GM19452 (cell line): ENCODE results near the gene CHST11.

ENCODE experiments used
- ATAC-seq: cut with Tn5 transposase; IDR thresholded peaks from one replicate; pipeline ENCODE4 v1.9.1; 2021; ENCODE audit not compliant: unreplicated experiment

CHST11 gene

DNA sequence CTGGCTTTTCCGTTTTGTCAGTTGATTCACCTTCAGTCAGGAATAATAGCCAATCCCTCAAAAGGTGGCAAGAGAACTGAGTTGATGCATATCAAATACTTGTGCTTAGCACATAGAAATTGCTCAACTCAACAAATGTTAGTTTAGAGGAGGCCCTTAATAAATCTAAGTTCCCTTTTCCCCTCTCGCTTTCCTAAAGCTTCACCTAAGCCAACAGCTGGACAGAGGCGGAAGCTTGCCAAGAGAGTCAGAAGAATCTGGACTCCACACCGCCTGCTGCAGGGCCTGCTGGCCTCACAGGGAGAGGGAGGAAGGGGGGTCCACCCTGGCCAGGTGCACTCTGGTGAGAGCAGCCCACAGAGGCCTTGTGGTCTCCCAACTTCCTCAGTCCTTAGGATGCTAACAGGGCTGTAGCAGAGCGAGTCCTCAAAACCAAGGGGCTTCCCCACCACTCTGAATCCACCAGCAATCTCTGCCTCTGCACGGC, 213.1 kb downstream of the CHST11 start:
- peak; percentile 53 for ATAC-seq

GRCh38 chr12:104670439-104671408, 214.0 kb downstream of the CHST11 start:
- ATAC-seq = peak; percentile 6

DNA sequence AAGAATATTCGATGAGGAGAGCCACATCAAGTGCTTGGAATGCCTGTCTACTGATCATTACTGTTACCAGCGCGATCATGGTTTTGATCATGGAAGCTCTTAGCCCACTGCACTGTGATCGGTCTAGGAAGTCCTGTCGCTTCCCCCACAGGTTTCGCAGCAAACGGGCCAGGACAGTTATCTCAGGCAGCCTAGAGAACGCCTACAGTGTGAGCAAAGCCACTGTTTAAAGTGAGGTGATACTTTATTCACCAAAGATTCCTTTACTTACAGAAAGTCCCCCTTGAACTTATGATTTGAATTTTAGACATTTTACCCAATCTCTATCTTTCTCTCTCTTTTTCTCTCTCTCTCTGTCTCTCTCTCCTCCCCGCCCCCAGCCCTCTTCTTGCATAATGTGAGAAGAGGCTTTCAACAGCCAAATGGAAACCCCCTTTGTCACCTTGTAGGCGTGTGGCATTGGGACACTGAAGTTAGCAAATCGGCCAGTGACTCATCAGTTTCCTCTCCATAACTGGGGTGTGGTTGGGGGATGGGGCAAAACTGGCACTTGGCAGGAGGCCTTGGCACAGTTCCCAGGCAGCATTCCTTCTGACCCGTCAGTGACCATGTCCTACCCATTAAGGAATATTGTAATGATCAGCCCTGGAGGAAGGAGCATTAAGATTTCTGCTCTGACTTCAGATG, 214.8 kb downstream of the CHST11 start:
- ATAC-seq = peak; percentile 68

GRCh38 chr12:104672096-104672445, 215.3 kb downstream of the CHST11 start:
- ATAC-seq = no peak

GRCh38 chr12:104672501-104673265, 215.9 kb downstream of the CHST11 start:
- no peak for ATAC-seq

- no peak for ATAC-seq
Measured at GRCh38 chr12:104673294-104673693, 216.5 kb downstream of the CHST11 start.

GRCh38 chr12:104673696-104674482, 217.1 kb downstream of the CHST11 start:
- ATAC-seq = no peak

DNA sequence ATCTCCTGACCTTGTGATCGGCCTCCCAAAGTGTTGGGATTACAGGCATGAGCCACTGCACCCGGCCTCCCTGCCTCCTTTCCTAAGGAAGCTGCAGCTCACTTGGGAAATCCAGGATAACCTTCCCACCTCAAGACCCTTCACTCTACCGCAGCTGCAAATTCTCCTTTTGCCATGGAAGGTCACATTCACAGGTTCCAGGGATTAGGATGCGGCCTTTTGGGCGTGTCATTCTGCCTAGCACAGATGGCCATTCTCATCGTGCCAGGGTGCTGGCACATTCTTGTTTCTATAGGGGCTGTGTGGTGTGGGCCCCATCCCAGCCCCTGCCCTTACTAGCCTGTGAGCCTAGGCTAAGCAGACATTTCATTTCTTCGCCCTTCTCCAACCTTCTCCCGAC, 219.9 kb downstream of the CHST11 start:
- no peak for ATAC-seq

DNA sequence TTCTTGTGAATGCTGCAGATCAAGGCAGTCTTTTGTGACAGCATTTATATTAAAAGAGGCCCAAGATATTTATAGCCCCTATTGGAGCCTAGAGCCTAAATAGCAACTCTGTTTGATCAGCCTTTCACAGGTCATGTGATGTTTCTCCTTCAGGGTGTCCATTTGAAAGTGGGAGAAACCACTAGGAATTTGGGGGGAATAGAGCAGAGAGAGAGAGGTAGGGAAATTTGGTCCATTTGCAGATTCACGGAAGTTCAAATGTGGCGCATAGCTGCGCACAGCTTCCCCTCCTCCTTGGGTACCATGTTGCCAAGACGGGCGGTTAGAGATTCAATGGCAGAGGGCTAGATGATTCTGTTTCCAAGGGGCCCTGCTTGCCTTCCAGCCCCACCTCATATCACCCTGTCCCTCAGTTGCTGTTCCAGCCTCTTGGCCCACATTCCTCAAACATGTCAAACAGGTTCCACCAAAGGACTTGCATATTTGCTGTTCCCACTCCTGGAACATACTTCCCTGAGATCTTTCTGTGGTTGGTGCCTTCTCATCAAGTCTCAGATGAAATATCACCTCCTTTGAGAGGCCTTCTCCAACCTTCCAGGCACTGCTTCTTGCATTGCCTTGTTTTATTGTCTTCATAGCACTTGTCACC, 220.8 kb downstream of the CHST11 start:
- ATAC-seq = no peak

GRCh38 chr12:104680070-104680469, 223.3 kb downstream of the CHST11 start:
- no peak for ATAC-seq

DNA sequence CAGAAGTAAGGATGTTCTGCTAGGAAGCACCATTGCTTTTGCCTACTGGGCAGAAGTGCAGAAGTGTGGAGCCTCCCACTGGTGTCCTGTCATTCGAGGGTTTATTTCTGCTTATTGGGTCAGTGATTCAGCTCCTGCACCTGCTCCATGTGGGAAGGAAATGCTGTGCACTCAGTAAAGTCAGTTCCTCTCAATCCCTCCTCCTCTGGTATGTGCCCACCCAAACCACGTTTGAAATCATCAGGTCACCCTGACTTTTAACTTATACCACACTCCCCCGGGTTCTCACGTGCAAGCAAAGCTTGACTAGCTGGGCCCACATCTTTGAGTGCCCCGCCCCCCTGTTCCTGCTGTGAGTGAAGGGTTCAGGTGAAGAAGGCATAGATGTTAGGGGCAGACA, 223.7 kb downstream of the CHST11 start:
- ATAC-seq = no peak

DNA sequence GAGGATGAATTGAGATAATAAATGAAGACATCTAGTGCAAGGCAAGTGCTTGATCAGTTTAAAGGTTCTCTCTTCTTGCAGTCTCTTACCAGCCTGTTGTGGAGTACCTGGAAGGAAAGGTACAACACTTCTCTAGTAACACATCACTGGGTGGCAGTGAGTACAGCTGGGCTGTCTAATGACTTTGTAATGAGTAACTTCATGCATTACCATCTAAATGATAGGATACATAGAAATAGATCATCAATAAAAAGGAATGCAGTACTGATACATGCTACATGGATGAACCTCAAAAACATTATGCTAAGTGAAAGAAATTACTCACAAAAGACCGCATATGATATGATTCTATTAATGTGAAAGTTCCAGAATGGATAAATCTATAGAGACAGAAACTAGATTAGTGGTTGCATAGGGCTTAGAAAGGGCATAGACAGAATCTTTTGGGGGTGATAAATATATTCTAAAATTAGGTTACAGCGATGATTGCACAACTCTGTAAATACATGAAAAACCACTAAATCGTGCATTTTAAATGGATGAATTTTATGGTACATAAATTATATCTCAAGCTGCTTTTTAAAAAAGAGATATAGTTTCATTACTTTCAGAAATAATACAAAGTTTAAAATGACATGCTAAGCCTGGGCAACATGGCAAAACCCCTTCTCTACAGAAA, 224.4 kb downstream of the CHST11 start:
- no peak for ATAC-seq

DNA sequence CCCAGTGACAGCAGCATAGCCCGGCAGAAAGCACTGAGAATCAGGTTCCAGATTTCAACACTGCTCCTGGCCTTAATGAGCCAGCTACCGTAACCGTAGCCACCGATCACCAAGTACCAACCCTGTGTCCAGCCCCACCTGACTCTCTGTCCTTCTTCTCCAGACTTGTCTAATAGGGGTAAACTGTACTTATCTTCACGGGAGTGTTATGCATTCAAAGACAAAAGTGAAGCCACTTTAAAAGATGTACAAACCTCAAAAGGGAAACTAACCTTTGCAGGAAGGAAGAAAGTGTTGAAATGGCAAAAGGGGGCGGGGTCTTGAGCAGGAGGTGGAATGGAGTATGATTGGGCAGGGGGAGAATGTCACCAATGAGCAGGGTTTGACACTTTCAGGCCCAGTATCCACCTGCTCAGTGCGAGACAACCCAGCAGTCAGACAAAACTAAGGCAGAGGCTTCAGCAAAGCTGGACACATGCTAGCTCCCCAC, 226.1 kb downstream of the CHST11 start:
- peak; percentile 60 for ATAC-seq

GRCh38 chr12:104683831-104684503, 227.2 kb downstream of the CHST11 start:
- no peak for ATAC-seq

DNA sequence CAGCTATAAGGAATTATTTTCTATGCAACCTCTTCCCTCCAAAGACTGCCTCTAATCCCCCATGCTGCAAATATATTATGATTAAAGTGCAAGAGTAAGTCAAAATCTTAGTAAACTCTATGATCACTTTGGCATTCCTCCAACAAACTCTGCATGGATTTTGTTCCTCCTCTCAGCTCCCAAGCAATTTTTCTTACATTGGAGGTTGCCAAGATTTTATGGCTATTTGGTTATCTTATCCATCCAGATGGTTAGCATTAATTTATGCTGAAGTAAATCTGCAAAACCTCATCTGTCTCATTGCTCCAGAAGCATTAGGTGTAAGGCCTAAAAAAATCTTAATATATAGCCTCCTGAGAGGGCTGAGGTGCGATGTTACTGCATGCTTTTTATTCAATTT, 228.1 kb downstream of the CHST11 start:
- ATAC-seq = no peak

- ATAC-seq = no peak
Measured at GRCh38 chr12:104685366-104685765, 228.6 kb downstream of the CHST11 start.

GRCh38 chr12:104686196-104686595, 229.4 kb downstream of the CHST11 start:
- ATAC-seq = no peak

- ATAC-seq = no peak
Measured at GRCh38 chr12:104687823-104688573, 231.2 kb downstream of the CHST11 start.
